Head of caudate nucleus (tissue), 42 donors: ENCODE measurements around the gene RAD18.
A peak's percentile ranks its signal among the peaks of the same experiment; 100 is the strongest.

Experiments used
- DNase-seq, 42 donors: peaks; one replicate each; pipeline versions ENCODE4 v3.0.0 to v3.0.0-alpha.2; 2020 to 2021; ENCODE audit warnings: mixed read lengths in 7 of 42
- intact Hi-C: fragments of 100-400 bp; cut with DNase I; formaldehyde crosslinking; loops from one replicate; pipeline ENCODE4 v1.15.0; 2022

The RAD18 gene

GRCh38 chr3:8882171-8882593 lies 81.1 kb downstream of the RAD18 start:
- no peak for DNase-seq
- intact Hi-C loops = no loop called here

- intact Hi-C loops = no loop called here
- DNase-seq = no peak
Measured at GRCh38 chr3:8879347-8879944, 83.8 kb downstream of the RAD18 start.

- intact Hi-C loops = no loop called here
- DNase-seq = no peak
Measured at GRCh38 chr3:8875836-8876235, 87.4 kb downstream of the RAD18 start.

- DNase-seq = no peak
- intact Hi-C loops = no loop called here
Measured at GRCh38 chr3:8873740-8874139, 89.5 kb downstream of the RAD18 start.

- intact Hi-C loops = no loop called here
Measured at GRCh38 chr3:8872261-8872660, 91.0 kb downstream of the RAD18 start.

GRCh38 chr3:8871306-8871705 lies 92.0 kb downstream of the RAD18 start:
- intact Hi-C loops = no loop called here
- DNase-seq = peak in 1 of 42 donors; percentile 5

More at GRCh38 chr3:8872261-8872660, 91.0 kb downstream of the RAD18 start:
- no peak for DNase-seq

- intact Hi-C loops = no loop called here
- DNase-seq = no peak
Measured at GRCh38 chr3:8870134-8870533, 93.1 kb downstream of the RAD18 start.

- DNase-seq = no peak
Measured at GRCh38 chr3:8869613-8870012, 93.7 kb downstream of the RAD18 start.

GRCh38 chr3:8868996-8869395 lies 94.3 kb downstream of the RAD18 start:
- no peak for DNase-seq
- intact Hi-C loops = no loop called here

More at GRCh38 chr3:8869613-8870012, 93.7 kb downstream of the RAD18 start:
- intact Hi-C loops = no loop called here

GRCh38 chr3:8867646-8868045 lies 95.6 kb downstream of the RAD18 start:
- no peak for DNase-seq
- intact Hi-C loops = no loop called here

- DNase-seq = no peak
- intact Hi-C loops = no loop called here
Measured at GRCh38 chr3:8865697-8866096, 97.6 kb downstream of the RAD18 start.

GRCh38 chr3:8864402-8865350 lies 98.6 kb downstream of the RAD18 start:
- no peak for DNase-seq

GRCh38 chr3:8863891-8864290 lies 99.4 kb downstream of the RAD18 start:
- no peak for DNase-seq
- intact Hi-C loops = no loop called here

More at GRCh38 chr3:8864402-8865350, 98.6 kb downstream of the RAD18 start:
- intact Hi-C loops = no loop called here

GRCh38 chr3:8857720-8858367 lies 105.4 kb downstream of the RAD18 start:
- intact Hi-C loops = no loop called here
- no peak for DNase-seq

GRCh38 chr3:8856721-8857120 lies 106.6 kb downstream of the RAD18 start:
- intact Hi-C loops = no loop called here
- DNase-seq = no peak

- intact Hi-C loops = no loop called here
- no peak for DNase-seq
Measured at GRCh38 chr3:8856071-8856470, 107.2 kb downstream of the RAD18 start.

- intact Hi-C loops = no loop called here
- DNase-seq = no peak
Measured at GRCh38 chr3:8854656-8855055, 108.6 kb downstream of the RAD18 start.

- intact Hi-C loops = no loop called here
- peak in 1 of 42 donors; percentile 24 for DNase-seq
Measured at GRCh38 chr3:8853081-8853480, 110.2 kb downstream of the RAD18 start.

- intact Hi-C loops = no loop called here
- DNase-seq = peak in 20 of 42 donors; percentile 2 to 63 (median 20)
Measured at GRCh38 chr3:8852511-8852910, 110.8 kb downstream of the RAD18 start.

- intact Hi-C loops = no loop called here
- no peak for DNase-seq
Measured at GRCh38 chr3:8851703-8852102, 111.6 kb downstream of the RAD18 start.
